CD4-positive, alpha-beta T cell treated with Interleukin-17A for 4 hours (primary cell): ENCODE measurements around the gene SLC7A6OS.

Experiments used
- DNase-seq: peaks from one replicate; pipeline ENCODE4 v3.0.0-alpha.2; 2020; ENCODE audit warnings: mixed read lengths

SLC7A6OS gene

GRCh38 chr16:68310774-68311511 lies at the start of gene SLC7A6OS, which contains the start of gene PRMT7:
SLC7A6OS (minus strand) TSS chr16:68310946; CDS start chr16:68310926, 20 bp downstream.
PRMT7 (plus strand) TSS chr16:68311019; CDS start chr16:68315980, 4,961 bp downstream.
- DNase-seq = peak; percentile 94

GRCh38 chr16:68359398-68360191 lies 48.8 kb upstream of the SLC7A6OS start:
- no peak for DNase-seq

GRCh38 chr16:68358951-68359350 lies 48.2 kb upstream of the SLC7A6OS start:
- no peak for DNase-seq

DNA sequence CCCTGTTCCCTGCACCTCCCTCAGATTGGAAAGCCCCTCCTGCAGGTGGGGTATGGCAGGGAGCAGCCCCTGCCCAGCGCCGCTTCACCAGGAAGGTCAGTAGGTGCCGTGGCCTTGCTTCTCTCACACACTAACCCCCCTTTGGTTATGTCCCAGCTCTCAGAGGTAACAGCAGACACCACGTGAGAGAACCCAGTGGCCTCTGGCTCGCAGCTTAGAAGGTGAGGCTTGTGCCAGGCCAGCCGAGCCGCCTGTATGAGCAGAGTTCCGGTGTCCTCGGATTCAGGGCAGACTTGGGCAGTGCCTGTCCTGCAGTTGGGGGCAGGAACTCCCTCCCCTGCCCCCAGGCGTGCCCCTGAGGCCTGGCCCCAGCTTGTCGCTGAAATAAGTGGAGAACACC lies 47.2 kb upstream of the SLC7A6OS start:
- no peak for DNase-seq

DNA sequence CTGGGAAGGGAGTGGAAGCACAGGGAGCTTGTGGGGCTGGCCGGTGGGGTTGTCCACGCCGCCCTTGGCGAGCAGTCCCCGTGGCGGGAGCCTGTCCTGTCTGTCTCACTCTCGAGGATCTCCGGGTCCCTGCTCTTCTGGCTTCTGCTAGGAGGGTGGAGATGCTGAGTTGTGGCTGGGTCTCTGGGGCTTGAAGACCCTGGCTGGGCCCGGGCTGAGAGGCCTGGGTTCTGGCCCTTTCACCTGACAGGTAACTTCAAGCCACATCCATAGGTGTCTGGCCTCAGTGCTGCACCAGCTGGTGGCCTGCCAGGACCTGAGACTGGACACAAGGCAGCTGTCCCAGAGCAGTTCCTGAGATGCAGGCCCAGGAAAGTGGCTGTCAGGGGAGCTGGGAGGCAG lies 46.8 kb upstream of the SLC7A6OS start:
- DNase-seq = no peak

DNA sequence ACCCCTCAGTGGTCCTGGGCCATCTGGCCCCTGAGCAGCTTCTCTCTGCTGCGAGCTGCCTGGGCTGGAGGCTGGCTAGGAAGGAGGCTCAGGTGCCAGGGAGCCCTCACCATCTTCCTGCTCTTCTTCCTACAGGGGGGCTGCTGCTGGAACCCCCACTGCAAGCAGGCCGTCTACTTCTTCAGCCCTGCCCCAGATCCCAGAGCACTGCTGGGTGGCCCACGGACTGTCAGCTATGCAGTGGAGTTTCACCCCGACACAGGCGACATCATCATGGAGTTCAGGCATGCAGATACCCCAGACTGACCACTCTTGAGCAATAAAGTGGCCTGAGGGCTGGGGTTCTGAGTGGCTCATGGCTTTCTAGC lies 46.2 kb upstream of the SLC7A6OS start:
- no peak for DNase-seq

GRCh38 chr16:68356249-68356918 lies 45.6 kb upstream of the SLC7A6OS start:
- DNase-seq = peak; percentile 77

DNA sequence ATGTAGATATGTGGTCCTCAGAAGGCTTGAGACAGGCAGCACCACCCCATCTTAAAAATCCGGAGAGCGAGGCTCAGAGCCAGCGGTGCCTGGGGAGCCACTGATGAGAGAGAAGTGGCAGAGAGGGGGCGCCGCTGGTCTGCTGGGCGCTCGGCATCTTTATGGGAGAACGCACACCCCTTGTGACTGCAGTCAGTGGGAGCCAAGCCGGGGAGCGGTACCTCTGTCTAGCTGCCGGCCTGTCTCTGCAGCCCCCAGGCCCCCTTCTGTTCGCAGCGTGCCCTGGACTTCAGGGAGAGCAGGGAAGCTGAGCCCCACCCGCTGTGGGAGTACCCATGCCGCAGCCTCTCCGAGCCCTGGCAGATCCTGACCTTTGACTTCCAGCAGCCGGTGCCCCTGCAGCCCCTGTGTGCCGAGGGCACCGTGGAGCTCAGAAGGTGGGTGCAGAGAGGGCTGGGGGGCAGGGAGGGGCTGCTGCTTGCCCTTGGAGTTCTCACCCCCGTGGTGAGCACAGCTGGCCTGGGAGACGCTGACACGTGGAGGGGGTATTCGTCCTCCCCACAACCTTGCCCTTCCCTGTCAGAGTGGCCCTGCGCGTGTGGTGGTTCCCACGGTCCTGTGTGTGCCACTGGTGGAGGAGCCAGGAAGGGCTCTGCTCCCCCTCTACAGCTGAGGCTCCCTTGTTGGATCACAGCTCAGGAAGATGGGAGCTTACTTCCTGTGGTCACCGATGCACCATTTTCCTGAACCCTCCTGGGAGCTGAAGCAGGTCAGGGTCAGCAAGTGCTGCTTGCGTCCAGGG lies 44.9 kb upstream of the SLC7A6OS start:
- DNase-seq = peak; percentile 21

DNA sequence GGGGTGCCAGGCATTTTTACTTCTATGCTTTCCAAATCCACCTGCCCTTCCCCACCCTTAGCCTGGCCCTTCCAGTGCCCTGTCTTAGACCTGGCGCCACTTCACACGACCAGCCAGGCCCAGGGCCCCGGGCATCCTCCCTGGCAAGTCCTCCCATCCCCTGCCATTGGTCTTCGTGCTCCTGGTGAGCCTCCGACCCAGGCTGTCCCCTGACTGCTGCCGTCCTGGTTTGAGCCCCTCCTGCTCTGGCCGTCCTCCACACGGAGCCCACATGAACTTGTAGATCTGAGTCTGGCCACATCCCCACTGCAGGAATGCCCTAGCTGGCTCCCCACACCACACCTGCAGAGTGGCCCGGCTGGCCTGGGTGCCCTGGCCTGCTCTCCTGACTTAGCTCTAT lies 44.1 kb upstream of the SLC7A6OS start:
- no peak for DNase-seq

GRCh38 chr16:68353366-68353765 lies 42.6 kb upstream of the SLC7A6OS start:
- no peak for DNase-seq

DNA sequence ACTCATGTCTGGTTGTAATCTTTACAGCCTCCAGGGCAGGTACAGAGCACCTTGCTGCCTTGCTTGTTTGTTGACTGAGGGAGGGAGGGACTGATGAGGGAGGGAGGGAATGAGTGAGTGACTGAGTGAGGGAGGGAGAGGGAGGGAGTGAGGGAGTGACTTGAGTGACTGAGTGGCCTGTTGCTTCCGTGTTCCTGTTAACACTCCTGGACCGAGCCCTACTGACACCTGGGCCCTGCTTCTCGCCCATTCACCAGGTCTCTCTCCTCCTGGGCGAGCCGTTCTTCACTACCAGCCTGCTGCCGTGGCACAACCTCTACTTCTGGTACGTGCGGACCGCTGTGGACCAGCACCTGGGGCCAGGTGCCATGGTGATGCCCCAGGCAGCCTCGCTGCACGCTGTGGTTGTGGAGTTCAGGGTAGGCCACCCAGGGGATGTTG lies 41.3 kb upstream of the SLC7A6OS start:
- no peak for DNase-seq

- no peak for DNase-seq
Measured at GRCh38 chr16:68351463-68351862, 40.7 kb upstream of the SLC7A6OS start.

DNA sequence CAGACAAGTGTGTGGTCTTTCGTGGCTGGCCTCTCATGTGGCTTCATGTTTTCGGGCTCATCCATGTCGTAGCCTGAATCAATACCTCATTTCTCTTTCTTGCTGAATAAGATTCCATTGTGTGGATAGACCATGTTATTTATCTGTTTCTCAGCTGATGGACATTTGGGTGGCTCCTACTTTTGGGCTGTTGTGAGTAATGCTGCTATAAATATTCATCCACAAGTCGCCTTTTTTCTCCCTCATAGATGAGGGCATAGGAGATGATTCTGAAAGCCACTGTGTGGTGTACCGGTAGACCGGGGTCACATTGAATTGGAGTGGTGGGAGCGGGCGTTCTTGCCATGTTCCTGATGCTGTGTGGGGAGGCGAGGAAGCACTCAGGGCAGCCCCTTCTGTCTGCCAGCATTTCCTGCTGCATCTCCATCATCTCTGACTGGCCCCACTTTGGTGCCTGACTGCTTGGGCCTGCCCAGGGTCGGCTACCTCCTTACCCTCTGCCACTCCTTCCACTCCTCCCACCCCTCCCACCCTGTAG lies 40.1 kb upstream of the SLC7A6OS start:
- no peak for DNase-seq

- DNase-seq = no peak
Measured at GRCh38 chr16:68349838-68350410, 39.2 kb upstream of the SLC7A6OS start.

GRCh38 chr16:68348639-68349445 lies 38.1 kb upstream of the SLC7A6OS start:
- no peak for DNase-seq

DNA sequence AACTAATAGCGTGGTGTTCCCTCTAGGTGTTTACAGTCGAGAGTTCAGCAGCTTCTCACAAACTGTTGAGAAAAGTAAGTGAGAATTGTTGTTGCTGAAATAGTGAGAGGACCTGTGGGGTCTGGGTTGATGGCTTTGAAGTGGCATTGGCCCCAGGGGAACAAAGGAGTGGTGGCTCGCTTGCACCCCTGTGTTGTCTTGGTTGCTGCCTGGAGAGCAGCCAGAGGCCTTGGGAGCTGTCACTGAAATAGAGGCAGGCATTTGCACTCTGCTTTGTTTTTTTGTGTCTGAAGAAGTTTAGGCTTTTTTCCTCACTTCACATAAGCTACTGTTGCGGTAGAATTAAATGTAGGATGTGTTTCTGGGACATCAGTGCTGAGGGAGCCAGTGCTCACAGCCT lies 36.9 kb upstream of the SLC7A6OS start:
- DNase-seq = no peak

DNA sequence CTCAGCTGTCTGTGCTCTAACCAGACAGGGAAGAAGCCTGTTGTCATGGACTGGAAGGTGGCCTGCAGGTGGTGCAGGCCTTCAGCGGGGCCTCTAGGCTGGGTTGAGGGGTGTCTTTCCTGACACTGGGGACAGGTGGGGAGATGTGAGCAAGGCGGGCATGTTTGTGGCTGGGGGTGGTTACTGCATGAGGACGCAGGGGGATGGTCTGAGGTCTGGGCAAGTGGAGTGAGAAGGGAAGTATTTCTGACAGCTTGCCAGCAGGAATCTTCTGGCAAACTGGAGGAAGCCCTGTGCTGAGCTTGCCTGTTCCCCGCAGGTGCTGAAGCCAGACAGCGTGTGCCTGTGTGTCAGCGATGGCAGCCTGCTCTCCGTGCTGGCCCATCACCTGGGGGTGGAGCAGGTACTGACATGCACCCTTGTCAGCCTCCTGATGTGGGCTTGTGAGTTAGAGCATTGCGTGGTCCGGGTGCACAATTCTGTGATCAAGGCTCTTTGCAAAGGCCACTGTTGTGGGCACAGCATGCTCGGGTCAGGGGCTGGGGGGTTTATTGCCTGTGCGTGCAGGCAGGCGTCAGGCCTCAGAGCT lies 36.2 kb upstream of the SLC7A6OS start:
- DNase-seq = no peak

DNA sequence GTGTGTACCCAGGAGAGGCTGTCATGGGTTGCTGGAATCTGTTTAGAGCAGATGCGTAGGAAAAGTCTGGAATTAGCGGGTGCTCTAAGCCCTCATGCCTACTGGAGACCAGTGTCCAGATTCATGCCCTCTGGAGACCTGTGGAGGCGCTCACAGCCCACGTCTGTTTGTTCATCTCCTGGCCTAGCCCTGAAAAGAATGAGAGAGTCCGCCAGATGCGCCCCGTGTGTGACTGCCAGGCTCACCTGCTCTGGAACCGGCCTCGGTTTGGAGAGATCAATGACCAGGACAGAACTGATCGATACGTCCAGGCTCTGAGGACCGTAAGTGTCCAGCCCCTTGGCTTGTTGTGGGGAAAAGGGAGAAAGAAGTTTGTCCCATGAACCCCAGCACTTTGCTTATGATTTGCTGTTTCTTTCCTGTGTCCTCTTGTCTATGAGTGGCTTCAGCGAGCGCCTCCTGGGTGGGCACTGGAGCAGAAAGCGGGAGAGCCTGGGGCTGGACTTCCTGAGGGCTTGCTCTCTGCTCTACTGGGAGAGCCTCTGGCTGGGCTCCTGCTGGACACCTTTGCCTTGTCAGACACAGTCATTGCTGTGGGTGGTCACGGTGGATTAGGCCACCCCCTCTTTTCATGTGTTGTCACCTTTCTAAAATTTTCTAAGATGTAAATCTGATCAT lies 35.4 kb upstream of the SLC7A6OS start:
- DNase-seq = no peak

- no peak for DNase-seq
Measured at GRCh38 chr16:68345351-68345810, 34.6 kb upstream of the SLC7A6OS start.

GRCh38 chr16:68344252-68344651 lies 33.5 kb upstream of the SLC7A6OS start:
- DNase-seq = no peak
